ENCODE results near the gene EPM2A. TPM values are rescaled to one million over a fixed set of nuclear protein-coding genes. Genes with fewer than 3 reads are reported as not detected.

The EPM2A gene
- polyA plus RNA-seq, 1 donor (not counting 4 experiments of a cell fraction or from before 2014, with no cell fraction given): 2.4 TPM

GRCh38 chr6:145647602-145648001 lies 87.7 kb downstream of the EPM2A start:
- H3K27ac ChIP-seq (ENCODE audit: control insufficient read depth, insufficient read depth, low read length): no peak overlapping the region
- no peak overlapping the region for H3K4me3 ChIP-seq (ENCODE audit: control insufficient read depth in 2 of 3, extremely low read depth in 1 of 3, insufficient read depth in 2 of 3, low read depth in 1 of 3, low read length in 3 of 3)
- H3K4me2 ChIP-seq (ENCODE audit: control insufficient read depth, extremely low read depth, insufficient read depth, low read depth, low read length): no peak overlapping the region
- H2AFZ ChIP-seq (ENCODE audit: control insufficient read depth, low read length): no peak overlapping the region
- H3K9me1 ChIP-seq (ENCODE audit: control insufficient read depth, extremely low read depth, insufficient read depth, low read length): no peaks in the 10 kb centered on the region
- FAIRE-seq (no peak), DNase-seq (ENCODE audit: low read depth, low spot score) (no peak)
- no peaks in the 10 kb centered on the region for H3K4me1 ChIP-seq (ENCODE audit: control insufficient read depth, extremely low read depth, insufficient read depth, low read length)
- no peaks in the 10 kb centered on the region for H4K20me1 ChIP-seq (ENCODE audit: control insufficient read depth, extremely low read depth, insufficient read depth, low read length)
- TF ChIP-seq EZH2 (IDR thresholded peaks at IDR 0.05; ENCODE audit: low read length): no peak
- no peak for TF ChIP-seq CTCF (optimal IDR thresholded peaks at IDR 0.05 in 1 of 3, IDR thresholded peaks at IDR 0.05 in 1 of 3, conservative IDR thresholded peaks at IDR 0.05 in 1 of 3; ENCODE audit: extremely low read depth in 1 of 3, insufficient read depth in 2 of 3, low read length in 3 of 3)
- H3K36me3 ChIP-seq (ENCODE audit: control insufficient read depth in 2 of 2, extremely low read depth in 1 of 2, insufficient read depth in 2 of 2, low read length in 2 of 2): no peaks in the 10 kb centered on the region
- no peak overlapping the region for H3K9ac ChIP-seq (ENCODE audit: control insufficient read depth, extremely low read depth, insufficient read depth, low read length)
- no peaks in the 10 kb centered on the region for H3K79me2 ChIP-seq (ENCODE audit: control insufficient read depth, insufficient read depth, low read length)
- H3K9me3 ChIP-seq (ENCODE audit: control insufficient read depth, low read depth, low read length): no peaks in the 10 kb centered on the region
- no peaks in the 10 kb centered on the region for H3K27me3 ChIP-seq (ENCODE audit: control insufficient read depth, extremely low read depth, insufficient read depth, low read length)
- dilution Hi-C loops (cut with MboI; ENCODE audit: extremely low pct_ligation_motif_present, low sequenced_read_pairs): no loop called here

- Histone ChIP-seq H3K4me1 (ENCODE audit: control insufficient read depth, extremely low read depth, insufficient read depth, low read length) (no peaks in the 10 kb centered on the region), H3K36me3 (ENCODE audit: control insufficient read depth in 2 of 2, extremely low read depth in 1 of 2, insufficient read depth in 2 of 2, low read length in 2 of 2) (no peaks in the 10 kb centered on the region), H3K4me3 (ENCODE audit: control insufficient read depth in 2 of 3, extremely low read depth in 1 of 3, insufficient read depth in 2 of 3, low read depth in 1 of 3, low read length in 3 of 3) (no peak overlapping the region), H3K9me1 (ENCODE audit: control insufficient read depth, extremely low read depth, insufficient read depth, low read length) (no peaks in the 10 kb centered on the region), H3K9ac (ENCODE audit: control insufficient read depth, extremely low read depth, insufficient read depth, low read length) (no peak overlapping the region), H3K9me3 (ENCODE audit: control insufficient read depth, low read depth, low read length) (no peaks in the 10 kb centered on the region), H3K79me2 (ENCODE audit: control insufficient read depth, insufficient read depth, low read length) (no peaks in the 10 kb centered on the region), H3K27me3 (ENCODE audit: control insufficient read depth, extremely low read depth, insufficient read depth, low read length) (no peaks in the 10 kb centered on the region), H4K20me1 (ENCODE audit: control insufficient read depth, extremely low read depth, insufficient read depth, low read length) (no peaks in the 10 kb centered on the region), H3K4me2 (ENCODE audit: control insufficient read depth, extremely low read depth, insufficient read depth, low read depth, low read length) (no peak overlapping the region), H2AFZ (ENCODE audit: control insufficient read depth, low read length) (no peak overlapping the region), H3K27ac (ENCODE audit: control insufficient read depth, insufficient read depth, low read length) (no peak overlapping the region)
- no peak for TF ChIP-seq CTCF (optimal IDR thresholded peaks at IDR 0.05 in 1 of 3, IDR thresholded peaks at IDR 0.05 in 1 of 3, conservative IDR thresholded peaks at IDR 0.05 in 1 of 3; ENCODE audit: extremely low read depth in 1 of 3, insufficient read depth in 2 of 3, low read length in 3 of 3)
- TF ChIP-seq EZH2 (IDR thresholded peaks at IDR 0.05; ENCODE audit: low read length): no peak
- DNase-seq (ENCODE audit: low read depth, low spot score): no peak
- no peak for FAIRE-seq
- dilution Hi-C loops (cut with MboI; ENCODE audit: extremely low pct_ligation_motif_present, low sequenced_read_pairs): no loop called here
Measured at GRCh38 chr6:145643760-145644159, 91.6 kb downstream of the EPM2A start.

Measured in keratinocyte (primary cell).